GM21390 (cell line): ENCODE results near the gene TMEM151A.
"Not testable (repeated sequence)": the region's sequence is repeated elsewhere in the genome, so short reads cannot be mapped to it uniquely, and the experiment has no call there.

Experiments
- ATAC-seq: cut with Tn5 transposase; IDR thresholded peaks from one replicate; pipeline ENCODE4 v1.9.1; 2021; ENCODE audit not compliant: unreplicated experiment

Gene TMEM151A

GRCh38 chr11:66297610-66298009 is 5.9 kb downstream of the TMEM151A start:
- ATAC-seq: no peak

GRCh38 chr11:66299186-66299585 is 7.5 kb downstream of the TMEM151A start:
- ATAC-seq: no peak

GRCh38 chr11:66302656-66303055 is 11.0 kb downstream of the TMEM151A start:
- no peak for ATAC-seq

GRCh38 chr11:66309475-66309874 is 17.8 kb downstream of the TMEM151A start:
- ATAC-seq: no peak

- ATAC-seq: no peak
These were observed 18.6 kb downstream of the TMEM151A start for GRCh38 chr11:66310324-66310723.

- not testable (repeated sequence) for ATAC-seq
These were observed 19.2 kb downstream of the TMEM151A start for GRCh38 chr11:66310803-66311440.

GRCh38 chr11:66311470-66311964 is 19.8 kb downstream of the TMEM151A start:
- no peak for ATAC-seq

- peak; percentile 68 for ATAC-seq
These were observed 20.4 kb downstream of the TMEM151A start for GRCh38 chr11:66311965-66312548.

- ATAC-seq: peak; percentile 46
These were observed 21.0 kb downstream of the TMEM151A start for GRCh38 chr11:66312549-66313320.

- ATAC-seq: no peak
These were observed 21.9 kb downstream of the TMEM151A start for GRCh38 chr11:66313321-66314185.

GRCh38 chr11:66314186-66314501 is 22.4 kb downstream of the TMEM151A start:
- no peak for ATAC-seq

- ATAC-seq: no peak
These were observed 23.1 kb downstream of the TMEM151A start for GRCh38 chr11:66314561-66315497.

GRCh38 chr11:66315498-66315885 is 23.8 kb downstream of the TMEM151A start:
- no peak for ATAC-seq

GRCh38 chr11:66315921-66316811 is 24.5 kb downstream of the TMEM151A start:
- no peak for ATAC-seq

GRCh38 chr11:66316849-66317251 is 25.2 kb downstream of the TMEM151A start, which contains the start of gene CD248:
CD248 (minus strand) TSS chr11:66317044; CDS start chr11:66317027, 17 bp downstream.
- no peak for ATAC-seq

- no peak for ATAC-seq
These were observed 25.6 kb downstream of the TMEM151A start for GRCh38 chr11:66317322-66317722.

GRCh38 chr11:66317723-66318599 is 26.3 kb downstream of the TMEM151A start:
- ATAC-seq: no peak

GRCh38 chr11:66318600-66318970 is 26.9 kb downstream of the TMEM151A start:
- ATAC-seq: no peak
